ENCODE data around the gene JMJD4. TPM values are rescaled to one million over a fixed set of nuclear protein-coding genes. Genes with fewer than 3 reads are reported as not detected.
"Not testable (repeated sequence)": the region's sequence is repeated elsewhere in the genome, so short reads cannot be mapped to it uniquely, and the experiment has no call there.

JMJD4 gene
- total and polyA plus RNA-seq, 11 donors, result 7.8 to 14.1 (median 11.5) TPM

DNA sequence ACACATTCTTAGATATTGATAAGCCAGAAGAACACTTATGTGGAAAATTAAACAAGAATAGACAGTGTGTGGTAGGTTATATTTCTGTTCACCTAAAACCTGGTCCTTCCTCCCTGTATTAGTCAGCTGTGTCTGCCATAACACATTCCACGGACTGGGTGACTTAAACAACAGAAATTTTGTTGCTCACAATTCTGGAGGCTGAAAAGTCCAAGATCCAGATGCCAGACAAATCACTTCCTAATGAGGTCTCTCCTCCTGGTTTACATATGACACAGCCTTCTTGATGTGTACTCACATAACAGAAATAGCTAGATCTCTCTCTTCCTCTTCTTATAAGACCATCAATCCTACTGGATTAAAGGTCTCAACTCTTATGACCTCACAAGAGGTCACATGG is 25.7 kb downstream of the JMJD4 start:
- no peak for TF ChIP-seq POLR2A (IDR thresholded peaks at IDR 0.05)
- TF ChIP-seq, protein P1, sequence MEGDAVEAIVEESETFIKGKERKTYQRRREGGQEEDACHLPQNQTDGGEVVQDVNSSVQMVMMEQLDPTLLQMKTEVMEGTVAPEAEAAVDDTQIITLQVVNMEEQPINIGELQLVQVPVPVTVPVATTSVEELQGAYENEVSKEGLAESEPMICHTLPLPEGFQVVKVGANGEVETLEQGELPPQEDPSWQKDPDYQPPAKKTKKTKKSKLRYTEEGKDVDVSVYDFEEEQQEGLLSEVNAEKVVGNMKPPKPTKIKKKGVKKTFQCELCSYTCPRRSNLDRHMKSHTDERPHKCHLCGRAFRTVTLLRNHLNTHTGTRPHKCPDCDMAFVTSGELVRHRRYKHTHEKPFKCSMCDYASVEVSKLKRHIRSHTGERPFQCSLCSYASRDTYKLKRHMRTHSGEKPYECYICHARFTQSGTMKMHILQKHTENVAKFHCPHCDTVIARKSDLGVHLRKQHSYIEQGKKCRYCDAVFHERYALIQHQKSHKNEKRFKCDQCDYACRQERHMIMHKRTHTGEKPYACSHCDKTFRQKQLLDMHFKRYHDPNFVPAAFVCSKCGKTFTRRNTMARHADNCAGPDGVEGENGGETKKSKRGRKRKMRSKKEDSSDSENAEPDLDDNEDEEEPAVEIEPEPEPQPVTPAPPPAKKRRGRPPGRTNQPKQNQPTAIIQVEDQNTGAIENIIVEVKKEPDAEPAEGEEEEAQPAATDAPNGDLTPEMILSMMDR (IDR thresholded peaks at IDR 0.05), result no peak
- Histone ChIP-seq H3K27ac (no peak overlapping the region), H3K4me3 (no peak overlapping the region), H3K4me1 (no peaks in the 10 kb centered on the region), H3K36me3 (no peaks in the 10 kb centered on the region), H3K9me3 (peaks cover 0 to 34% (median 4%) of the 10 kb centered on the region in 12 donors), H3K27me3 (no peaks in the 10 kb centered on the region)
- intact Hi-C loops (cut with DNase I), result no loop called here
- 62 to 73% (median 65%) methylated on average over 1 of the region's 1 CpG for WGBS, 4 donors
- no peak for DNase-seq
- ATAC-seq, result no peak

DNA sequence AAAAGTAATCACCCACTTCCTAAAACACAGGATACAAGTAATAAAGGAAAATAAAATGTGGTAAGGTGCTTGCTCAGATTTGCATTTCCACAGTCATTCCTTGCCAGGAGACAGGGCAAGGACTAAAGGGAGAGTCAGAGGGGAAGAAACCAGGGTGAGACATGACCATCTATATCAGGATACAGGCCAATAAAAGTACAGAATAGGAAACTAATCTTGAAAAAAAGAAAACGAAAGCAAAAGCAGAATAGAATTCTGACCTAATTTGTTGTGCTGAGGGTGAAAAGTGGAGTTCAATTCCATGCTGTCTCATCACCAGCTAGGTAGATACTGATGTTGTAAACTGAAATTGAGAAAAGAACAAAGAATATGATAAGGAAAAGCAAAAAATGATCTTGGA is 27.3 kb downstream of the JMJD4 start:
- ATAC-seq (no peak), DNase-seq (no peak)
- Histone ChIP-seq H3K9me3 (peaks cover 0 to 44% (median 6%) of the 10 kb centered on the region in 12 donors), H3K36me3 (no peaks in the 10 kb centered on the region), H3K27me3 (no peaks in the 10 kb centered on the region), H3K4me1 (no peaks in the 10 kb centered on the region), H3K4me3 (no peak overlapping the region), H3K27ac (no peak overlapping the region)
- intact Hi-C loops (cut with DNase I), result no loop called here
- WGBS, 4 donors, result 40 to 53% (median 47%) methylated on average over 1 of the region's 1 CpG
- TF ChIP-seq POLR2A (IDR thresholded peaks at IDR 0.05), result no peak
- TF ChIP-seq, protein P1 (IDR thresholded peaks at IDR 0.05), result no peak

DNA sequence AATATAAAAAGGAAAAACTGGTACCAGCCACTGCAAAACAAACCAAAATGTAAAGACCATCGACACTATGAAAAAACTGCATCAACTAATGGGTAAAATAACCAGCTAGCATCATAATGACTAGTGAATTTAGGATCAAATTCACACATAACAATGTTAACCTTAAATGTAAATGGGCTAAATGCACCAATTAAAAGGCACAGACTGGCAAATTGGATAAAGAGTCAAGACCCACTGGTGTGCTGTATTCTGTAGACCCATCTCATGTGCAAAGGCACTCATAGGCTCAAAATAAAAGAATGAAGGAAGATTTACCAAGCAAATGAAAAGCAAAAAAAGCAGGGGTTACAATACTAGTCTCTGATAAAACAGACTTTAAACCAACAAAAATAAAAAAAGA is 33.5 kb downstream of the JMJD4 start:
- peaks cover 0 to 82% (median 18%) of the 10 kb centered on the region in 12 donors for H3K9me3 ChIP-seq
- H3K27me3 ChIP-seq; H3K27ac ChIP-seq; intact Hi-C loops (cut with DNase I); H3K4me1 ChIP-seq; H3K4me3 ChIP-seq; DNase-seq; H3K36me3 ChIP-seq; ATAC-seq: not testable (repeated sequence)
- 66 to 79% (median 77%) methylated on average over 1 of the region's 1 CpG for WGBS, 4 donors

DNA sequence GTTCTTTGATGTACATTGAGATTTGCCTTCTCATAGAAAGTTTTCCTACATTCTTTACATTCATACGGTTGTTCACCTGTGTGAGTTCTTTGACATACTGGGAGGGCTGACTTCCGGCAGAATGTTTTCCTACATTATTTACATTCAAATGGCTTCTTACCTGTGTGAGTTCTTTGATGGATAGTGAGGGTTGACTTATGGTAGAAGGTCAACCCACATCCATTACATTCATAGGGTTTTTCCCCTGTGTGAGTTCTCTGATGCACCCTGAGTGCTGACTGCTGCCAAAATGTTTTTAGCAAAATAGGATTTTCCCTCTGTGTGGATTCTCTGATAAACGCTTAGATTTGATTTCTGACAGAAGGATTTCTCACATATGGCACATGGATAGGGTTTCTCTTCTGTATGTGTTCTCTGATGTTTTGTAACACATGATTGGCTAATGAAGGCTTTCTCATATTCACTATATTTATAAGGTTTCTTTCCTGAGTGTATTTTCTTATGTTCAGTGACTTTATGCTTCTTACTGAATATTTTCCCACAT is 37.7 kb downstream of the JMJD4 start:
- H3K4me1 ChIP-seq, result no peaks in the 10 kb centered on the region
- H3K36me3 ChIP-seq, result no peaks in the 10 kb centered on the region
- no peak for DNase-seq
- TF ChIP-seq, protein P1 (IDR thresholded peaks at IDR 0.05), result no peak
- no peak for TF ChIP-seq POLR2A (IDR thresholded peaks at IDR 0.05)
- intact Hi-C loops (cut with DNase I), result no loop called here
- peaks cover 0 to 78% (median 21%) of the 10 kb centered on the region in 12 donors for H3K9me3 ChIP-seq
- WGBS, 4 donors, result 81 to 93% (median 92%) methylated on average over 3 of the region's 3 CpGs
- no peak overlapping the region for H3K27ac ChIP-seq
- H3K27me3 ChIP-seq, result no peaks in the 10 kb centered on the region
- ATAC-seq, result no peak
- no peak overlapping the region for H3K4me3 ChIP-seq

DNA sequence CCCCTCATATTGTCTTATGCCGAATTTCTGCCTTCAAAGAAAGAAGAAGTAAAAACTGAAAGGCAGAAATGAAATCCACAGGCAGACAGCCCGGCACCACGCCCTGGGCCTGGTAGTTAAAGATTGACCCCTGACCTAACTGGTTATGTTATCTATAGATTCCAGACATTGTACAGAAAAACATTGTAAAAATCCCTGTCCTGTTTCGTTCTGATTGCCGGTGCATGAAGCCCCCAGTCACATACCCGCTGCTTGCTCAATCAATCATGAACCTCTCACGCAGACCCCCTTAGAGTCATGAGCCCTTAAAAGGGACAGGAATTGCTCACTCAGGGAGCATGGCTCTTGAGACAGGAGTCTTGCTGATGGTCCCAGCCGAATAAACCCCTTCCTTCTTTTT is 49.3 kb downstream of the JMJD4 start:
- no peak for ATAC-seq
- no peak for DNase-seq
- no peaks in the 10 kb centered on the region for H3K27me3 ChIP-seq
- WGBS, 4 donors, result 80 to 87% (median 85%) methylated on average over 8 of the region's 8 CpGs
- H3K27ac ChIP-seq, result no peak overlapping the region
- no peaks in the 10 kb centered on the region for H3K36me3 ChIP-seq
- intact Hi-C loops (cut with DNase I), result no loop called here
- H3K4me3 ChIP-seq, result no peak overlapping the region
- no peaks in the 10 kb centered on the region for H3K4me1 ChIP-seq
- peaks cover 0 to 94% (median 43%) of the 10 kb centered on the region in 12 donors for H3K9me3 ChIP-seq
- no peak for TF ChIP-seq POLR2A (IDR thresholded peaks at IDR 0.05)
- TF ChIP-seq, protein P1 (IDR thresholded peaks at IDR 0.05), result no peak

All from heart left ventricle (tissue), 16 donors.